Ishikawa (cell line): ENCODE data around the gene NDUFAF8.

Source experiments
- CEBPB ChIP-seq: IDR thresholded peaks from 2 replicates; pipeline ENCODE4 v1.6.1; 2012
- EP300 ChIP-seq: IDR thresholded peaks from 2 replicates; pipeline ENCODE4 v1.6.1; 2012; ENCODE audit warnings: borderline replicate concordance
- MAX ChIP-seq: IDR thresholded peaks from 2 replicates; pipeline ENCODE4 v1.6.1; 2012
- REST ChIP-seq: IDR thresholded peaks from 2 replicates; pipeline ENCODE4 v1.6.1; 2012; ENCODE audit warnings: low read depth, mild to moderate bottlenecking
- TAF1 ChIP-seq: IDR thresholded peaks from 2 replicates; pipeline ENCODE4 v1.6.1; 2012; ENCODE audit warnings: low read depth, mild to moderate bottlenecking
- TCF12 ChIP-seq: IDR thresholded peaks from 2 replicates; pipeline ENCODE4 v1.6.1; 2012; ENCODE audit warnings: low read depth
- TEAD4 ChIP-seq: IDR thresholded peaks from 2 replicates; pipeline ENCODE4 v1.6.1; 2012
- YY1 ChIP-seq: IDR thresholded peaks from 2 replicates; pipeline ENCODE4 v1.6.1; 2012; ENCODE audit warnings: low read depth

GRCh38 chr17:81277946-81278693, 39.0 kb downstream of the NDUFAF8 start:
- TF ChIP-seq YY1 (no peak), CEBPB (no peak), TCF12 (no peak), MAX (no peak), EP300 (no peak), TEAD4 (no peak), REST (no peak), TAF1 (no peak)
